ENCODE data around the gene IL17C. TPM values are rescaled to one million over a fixed set of nuclear protein-coding genes. Genes with fewer than 3 reads are reported as not detected.

IL17C gene
- total RNA-seq: 1 to 10 TPM in 1 of 4 donors, not detected in 3; 2.4 TPM

GRCh38 chr16:88638323-88639230 lies at the start of gene IL17C:
Gene IL17C (plus strand): TSS chr16:88638572. CDS start chr16:88638642, 70 bp downstream.
- Histone ChIP-seq H3K4me1 (peaks cover 15 to 37% (median 27%) of the 10 kb centered on the region in 3 donors), H3K4me3 (no peak within 1 kb of the TSS), H3K9me3 (no peaks in the 10 kb centered on the region), H3K27ac (no peak within 1 kb of the TSS), H3K27me3 (peaks cover 15 to 78% (median 18%) of the 10 kb centered on the region in 4 donors), H3K36me3 (peaks cover 0 to 1% (median 0%) of the 10 kb centered on the region in 3 donors)
- DNase-seq: no peak
- WGBS, 2 donors: 34 to 38% methylated on average over 10 to 20 of the region's 27 CpGs
- intact Hi-C loops (cut with DNase I): no loop called here
- TF ChIP-seq POLR2A (IDR thresholded peaks at IDR 0.05): no peak

GRCh38 chr16:88588754-88589153 lies 49.6 kb upstream of the IL17C start:
- peaks cover 18 to 97% (median 27%) of the 10 kb centered on the region in 3 donors for H3K36me3 ChIP-seq
- WGBS, 2 donors: 72 to 77% methylated on average over 6 of the region's 6 CpGs

DNA sequence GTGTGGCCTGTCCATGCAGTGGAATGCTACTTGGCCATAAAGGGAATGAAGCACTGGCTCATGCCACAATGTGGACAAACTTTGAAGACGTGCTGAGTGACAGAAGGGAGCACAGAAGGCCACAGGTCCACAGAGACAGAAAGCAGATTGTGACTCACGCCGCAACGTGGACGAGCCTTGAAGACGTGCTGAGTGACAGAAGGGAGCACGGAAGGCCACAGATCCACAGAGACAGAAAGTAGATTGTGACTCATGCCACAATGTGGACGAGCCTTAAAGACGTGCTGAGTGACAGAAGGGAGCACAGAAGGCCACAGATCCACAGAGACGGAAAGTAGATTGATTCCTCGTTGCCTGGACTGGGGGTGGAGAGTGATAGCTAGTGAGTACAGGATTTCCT lies 48.9 kb upstream of the IL17C start:
- 83% methylated on average over 11 of the region's 11 CpGs for WGBS, 2 donors
- H3K27me3 ChIP-seq: no peaks in the 10 kb centered on the region
- H3K36me3 ChIP-seq: peaks cover 18 to 97% (median 27%) of the 10 kb centered on the region in 3 donors
- DNase-seq: no peak
- TF ChIP-seq POLR2A (IDR thresholded peaks at IDR 0.05) (no peak), CTCF (IDR thresholded peaks at IDR 0.05) (no peak)
- no peaks in the 10 kb centered on the region for H3K9me3 ChIP-seq
- intact Hi-C loops (cut with DNase I): no loop called here
- no peak overlapping the region for H3K4me3 ChIP-seq
- no peak overlapping the region for H3K27ac ChIP-seq
- H3K4me1 ChIP-seq: peaks cover 0 to 7% (median 3%) of the 10 kb centered on the region in 3 donors

More at GRCh38 chr16:88588754-88589153, 49.6 kb upstream of the IL17C start:
- intact Hi-C loops (cut with DNase I): no loop called here
- Histone ChIP-seq H3K4me1 (peaks cover 0 to 12% (median 5%) of the 10 kb centered on the region in 3 donors), H3K27ac (no peak overlapping the region), H3K9me3 (no peaks in the 10 kb centered on the region), H3K4me3 (no peak overlapping the region), H3K27me3 (no peaks in the 10 kb centered on the region)
- no peak for DNase-seq
- TF ChIP-seq CTCF (IDR thresholded peaks at IDR 0.05): no peak
- no peak for TF ChIP-seq POLR2A (IDR thresholded peaks at IDR 0.05)

DNA sequence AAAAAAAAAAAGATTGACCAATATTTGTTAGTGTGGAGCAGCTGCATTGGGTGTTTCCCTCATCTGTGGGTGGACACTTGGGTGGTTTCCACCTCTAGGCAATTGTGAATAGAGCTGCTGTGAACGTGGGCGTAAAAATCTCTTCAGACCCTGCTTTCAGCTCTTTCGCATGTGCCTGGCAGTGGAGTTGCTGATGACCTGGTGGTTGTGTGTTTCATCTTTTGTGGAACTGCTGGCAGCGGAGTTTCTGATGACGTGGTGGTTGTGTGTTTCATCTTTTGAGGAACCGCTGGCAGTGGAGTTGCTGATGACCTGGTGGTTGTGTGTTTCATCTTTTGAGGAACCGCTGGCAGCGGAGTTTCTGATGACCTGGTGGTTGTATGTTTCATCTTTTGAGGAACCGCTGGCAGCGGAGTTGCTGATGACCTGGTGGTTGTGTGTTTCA lies 46.8 kb upstream of the IL17C start:
- Histone ChIP-seq H3K36me3 (peaks cover 17 to 97% (median 24%) of the 10 kb centered on the region in 3 donors), H3K27ac (peak overlapping the region in 1 of 4 donors; percentile 14), H3K4me1 (no peaks in the 10 kb centered on the region), H3K9me3 (no peaks in the 10 kb centered on the region), H3K27me3 (no peaks in the 10 kb centered on the region), H3K4me3 (no peak overlapping the region)
- DNase-seq: peak; percentile 27
- WGBS, 2 donors: 65 to 66% methylated on average over 10 of the region's 10 CpGs
- intact Hi-C loops (cut with DNase I): no loop called here
- TF ChIP-seq POLR2A (IDR thresholded peaks at IDR 0.05) (no peak), CTCF (IDR thresholded peaks at IDR 0.05) (no peak)

- no peaks in the 10 kb centered on the region for H3K4me1 ChIP-seq
- intact Hi-C loops (cut with DNase I): no loop called here
- H3K4me3 ChIP-seq: no peak overlapping the region
- no peak for TF ChIP-seq POLR2A (IDR thresholded peaks at IDR 0.05)
- no peak for TF ChIP-seq CTCF (IDR thresholded peaks at IDR 0.05)
- 91 to 97% methylated on average over 11 to 12 of the region's 12 CpGs for WGBS, 2 donors
- H3K27me3 ChIP-seq: no peaks in the 10 kb centered on the region
- H3K36me3 ChIP-seq: peaks cover 2 to 93% (median 11%) of the 10 kb centered on the region in 3 donors
- H3K27ac ChIP-seq: no peak overlapping the region
- DNase-seq: no peak
- no peaks in the 10 kb centered on the region for H3K9me3 ChIP-seq
Observed at GRCh38 chr16:88593061-88593460, 45.3 kb upstream of the IL17C start.
